Endometrial microvascular endothelial cells (primary cell): ENCODE measurements around the gene RPL19. TPM values are rescaled to one million over a fixed set of nuclear protein-coding genes. Genes with fewer than 3 reads are reported as not detected.
"Not testable (repeated sequence)": the region's sequence is repeated elsewhere in the genome, so short reads cannot be mapped to it uniquely, and the experiment has no call there.

Experiments
- in situ Hi-C: cut with HindIII; loops from 2 replicates; pipeline ENCODE4 v1.10.0; 2017; ENCODE audit warnings: low sequenced_read_pairs, low pct_unique_long_range_greater_than_20kb; ENCODE audit errors: inconsistent ontology term
- total RNA-seq: library from RNA; depleted of rRNA; stranded (reverse); fragments of >200 nt; gene quantifications from one replicate; pipeline ENCODE4 v1.2.3, GENCODE V29; 2015; ENCODE audit errors: inconsistent ontology term

The RPL19 gene
- 2,444 TPM for total RNA-seq

DNA sequence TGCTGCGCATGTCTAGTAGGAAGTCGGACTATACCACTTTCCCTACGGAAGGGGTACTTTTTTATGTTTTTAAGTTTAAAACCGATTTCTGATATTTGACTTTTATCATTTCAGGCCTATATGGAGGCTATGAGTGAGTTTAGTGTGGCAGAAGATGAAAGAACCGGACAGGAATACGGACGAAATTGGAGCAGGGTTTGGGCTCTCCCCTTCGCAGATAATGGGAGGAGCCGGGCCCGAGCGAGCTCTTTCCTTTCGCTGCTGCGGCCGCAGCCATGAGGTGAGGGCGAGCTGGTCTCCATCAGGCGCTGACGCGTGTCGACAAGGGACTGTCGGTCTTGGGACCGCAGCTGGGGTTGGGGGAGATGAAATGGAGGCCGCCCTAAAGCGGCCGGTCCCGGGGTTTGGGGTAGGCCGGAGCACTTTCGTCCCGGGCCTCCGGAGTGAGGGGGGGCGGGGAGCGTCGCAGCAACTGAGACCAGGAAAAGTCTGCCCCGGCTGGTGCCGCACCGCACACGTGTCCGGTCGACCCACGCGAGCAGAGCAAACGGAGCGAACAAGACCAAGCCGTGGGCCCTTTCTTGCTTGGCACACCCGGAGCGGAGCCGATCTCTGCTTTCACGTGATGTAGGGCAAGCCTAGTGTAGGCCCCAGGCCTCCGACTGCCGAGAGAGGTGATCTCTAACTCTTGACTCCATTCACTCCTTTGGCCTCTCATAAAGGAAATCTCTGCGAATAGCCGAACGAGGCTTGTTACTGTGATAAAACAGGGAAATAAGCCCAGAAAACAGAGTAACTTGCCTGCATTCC is at the start of gene RPL19:
Gene RPL19 (plus strand): TSS at position 214 of the 810 bp plus-strand sequence. CDS start 62 bp downstream, at position 276.
- in situ Hi-C loops, result no loop called here

DNA sequence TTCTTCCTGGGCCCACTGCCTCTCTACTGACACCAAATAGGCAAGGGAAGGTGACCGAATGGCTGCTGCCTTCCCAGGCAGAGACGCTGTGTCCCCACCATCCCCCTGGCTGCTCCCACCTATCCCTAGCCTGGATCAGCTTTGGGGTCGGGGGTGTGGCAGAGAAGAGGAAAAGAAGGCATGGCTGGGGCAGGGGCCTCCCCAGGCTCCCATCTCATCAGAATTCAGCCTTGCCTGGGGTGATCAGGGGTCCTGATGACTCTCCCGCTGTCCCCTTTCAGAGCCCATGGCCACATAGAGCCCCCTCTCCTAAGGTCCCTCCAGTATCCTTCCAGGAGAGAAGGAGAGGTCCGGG is 49.3 kb upstream of the RPL19 start:
- in situ Hi-C loops, result no loop called here

DNA sequence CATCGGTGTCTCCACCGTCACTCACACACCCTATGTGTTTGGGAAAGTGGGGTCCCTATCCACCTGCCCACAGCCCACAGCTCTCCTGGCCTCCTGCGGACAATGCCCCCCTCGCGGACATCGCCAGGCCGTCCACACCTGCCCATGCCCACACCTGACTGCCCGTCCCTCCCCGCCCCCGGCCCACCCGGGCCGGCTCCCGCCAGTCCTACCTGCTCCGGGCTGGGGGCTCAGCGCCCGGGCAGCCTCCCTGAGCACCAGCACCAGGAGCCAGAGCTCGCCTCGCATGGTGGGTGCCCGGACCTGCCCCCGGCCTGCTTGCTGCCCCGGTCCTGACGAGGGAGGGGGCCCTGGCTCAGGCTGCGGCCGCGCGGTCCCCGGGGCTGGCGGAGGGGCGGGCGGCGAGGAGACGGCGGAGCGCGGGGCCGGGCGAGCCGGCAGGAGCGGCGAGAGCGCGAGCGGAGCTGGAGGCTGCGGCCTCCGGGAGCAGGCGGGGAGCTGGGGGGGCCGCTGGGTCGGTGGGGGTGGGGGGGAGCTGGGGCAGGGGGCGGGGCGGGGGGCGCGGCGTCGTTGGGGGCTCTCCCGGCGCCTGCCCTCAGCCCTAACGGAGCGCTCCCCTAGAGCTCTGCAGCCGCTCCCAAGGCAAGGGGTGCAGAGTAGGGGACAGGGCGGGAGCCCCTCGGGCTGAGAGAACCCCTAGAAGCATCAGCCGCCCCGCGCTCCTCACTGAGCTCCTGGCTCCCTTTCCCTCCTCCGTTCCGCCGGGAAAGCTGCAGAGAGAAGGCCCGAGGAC is 48.7 kb upstream of the RPL19 start, which contains the start of gene PLXDC1:
Gene PLXDC1 (minus strand): TSS at position 488 of the 793 bp plus-strand sequence. CDS start 200 bp downstream, at position 288.
- in situ Hi-C loops, result no loop called here

DNA sequence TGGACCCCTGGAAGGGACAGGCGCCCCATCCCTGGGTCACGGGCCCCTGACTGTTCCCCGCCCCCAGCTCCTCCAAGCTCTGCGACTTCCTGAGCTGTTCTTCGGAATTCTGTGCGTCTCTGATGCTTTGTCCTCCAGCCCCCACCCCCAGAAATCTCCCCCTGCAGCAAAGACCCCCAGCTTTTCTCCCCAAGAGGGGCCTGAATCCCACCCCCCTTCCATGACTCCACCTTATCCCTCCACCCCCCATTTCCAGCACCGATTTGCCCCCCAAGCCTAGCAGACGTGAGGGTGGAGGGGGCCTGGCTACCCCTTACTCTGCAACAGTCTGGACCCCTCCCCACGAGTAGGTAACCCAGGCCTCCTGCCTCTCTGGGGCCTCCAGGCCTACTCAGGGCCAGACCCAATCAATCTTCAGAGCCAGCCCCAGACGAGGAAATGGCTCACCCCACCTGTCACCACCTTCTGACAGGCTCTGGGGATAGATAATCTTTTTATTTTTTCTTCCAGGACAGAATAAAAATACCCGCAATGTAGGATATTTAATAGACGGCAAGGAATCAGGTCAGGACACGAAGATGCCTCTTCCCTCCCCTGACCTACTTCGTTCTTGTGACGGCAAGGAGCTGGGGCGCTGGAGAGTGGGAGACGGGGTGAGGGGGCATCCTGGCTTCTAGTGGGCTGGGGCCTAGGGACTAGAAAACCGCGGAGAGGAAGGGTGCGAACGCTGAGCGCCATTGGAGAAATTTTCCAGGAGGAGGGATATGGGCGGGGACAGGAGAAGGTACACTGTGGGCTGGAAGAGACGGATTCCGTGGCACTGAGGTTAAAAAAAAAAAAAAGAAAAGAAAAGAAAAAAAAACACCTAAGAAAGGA is 47.9 kb upstream of the RPL19 start:
- in situ Hi-C loops, result no loop called here

DNA sequence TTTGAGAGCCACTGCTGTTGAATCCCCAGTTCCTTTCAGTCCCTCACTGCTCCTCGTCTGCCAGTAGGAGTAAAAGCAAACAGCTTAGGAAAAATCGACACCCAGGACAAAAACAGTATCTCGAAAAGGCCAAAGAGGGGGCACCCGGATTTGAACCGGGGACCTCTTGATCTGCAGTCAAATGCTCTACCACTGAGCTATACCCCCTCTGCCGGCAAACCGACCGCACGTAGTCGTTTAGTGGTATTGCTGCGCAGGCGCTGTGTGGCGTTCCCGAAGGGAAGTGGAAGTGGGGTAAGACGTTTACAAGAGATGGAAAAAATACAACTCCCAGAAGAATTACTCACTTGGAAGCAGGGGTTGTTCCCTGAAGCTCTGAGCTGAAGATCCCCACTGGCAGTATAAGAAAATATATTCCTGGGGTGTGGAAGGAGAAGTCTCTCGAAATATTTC is 46.5 kb upstream of the RPL19 start:
- in situ Hi-C loops, result no loop called here

DNA sequence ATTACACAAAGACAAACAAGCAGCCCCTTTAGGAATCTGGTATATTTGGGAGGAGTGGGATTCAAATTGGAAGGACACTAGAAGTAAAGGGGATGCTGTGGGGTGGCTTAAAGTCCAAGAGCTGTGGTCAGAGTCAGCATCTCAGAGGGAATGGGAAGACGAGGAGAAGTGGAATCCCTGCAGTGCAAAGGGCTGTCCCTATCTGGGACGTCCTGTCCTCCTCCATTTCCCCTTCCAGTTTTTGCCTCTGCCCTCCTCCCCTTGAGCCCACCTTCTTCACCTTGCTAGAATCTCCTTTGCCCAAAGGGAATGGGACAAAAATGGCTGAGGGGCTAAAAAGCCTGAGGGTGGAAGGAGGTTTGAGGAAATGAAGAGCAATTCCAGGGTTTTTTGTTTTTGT is 44.4 kb upstream of the RPL19 start:
- in situ Hi-C loops, result no loop called here

DNA sequence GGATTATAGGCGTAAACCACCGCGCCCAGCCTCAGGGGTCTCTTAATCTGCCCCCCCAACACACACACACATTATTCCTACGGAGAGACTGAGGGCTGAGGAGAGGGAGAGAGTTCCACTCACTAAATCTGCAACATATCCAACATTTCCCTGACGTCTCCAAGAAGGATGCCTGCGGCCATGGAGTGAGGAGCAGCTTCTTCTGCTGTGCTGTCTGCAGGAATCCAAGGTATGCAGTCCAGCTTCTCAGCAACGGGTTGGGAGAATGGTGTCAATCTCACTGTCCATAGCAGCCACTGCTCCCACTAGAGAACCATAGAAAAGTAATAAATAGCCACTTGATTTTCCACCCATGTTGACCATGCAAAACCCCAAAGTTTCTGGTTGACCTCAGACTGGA is 43.6 kb upstream of the RPL19 start:
- in situ Hi-C loops, result no loop called here

DNA sequence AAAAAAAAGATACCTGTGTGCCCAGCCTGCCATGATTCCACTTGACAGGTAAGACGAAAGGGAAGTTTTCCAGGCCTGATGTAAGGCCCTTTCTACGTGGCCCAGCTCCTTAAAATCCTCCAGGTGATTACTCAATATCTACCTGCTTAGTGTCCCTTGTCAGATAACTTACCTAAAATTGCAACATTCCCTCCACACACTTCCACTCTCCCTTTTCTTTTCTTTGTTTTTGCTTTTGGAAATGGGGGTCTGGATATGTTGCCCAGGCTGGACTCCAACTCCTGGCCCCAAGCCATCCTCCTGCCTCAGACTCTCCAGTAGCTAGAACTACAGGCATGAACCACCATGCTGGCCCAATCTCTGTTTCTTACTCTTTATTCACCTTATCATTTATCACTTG is 41.5 kb upstream of the RPL19 start:
- in situ Hi-C loops, result no loop called here

DNA sequence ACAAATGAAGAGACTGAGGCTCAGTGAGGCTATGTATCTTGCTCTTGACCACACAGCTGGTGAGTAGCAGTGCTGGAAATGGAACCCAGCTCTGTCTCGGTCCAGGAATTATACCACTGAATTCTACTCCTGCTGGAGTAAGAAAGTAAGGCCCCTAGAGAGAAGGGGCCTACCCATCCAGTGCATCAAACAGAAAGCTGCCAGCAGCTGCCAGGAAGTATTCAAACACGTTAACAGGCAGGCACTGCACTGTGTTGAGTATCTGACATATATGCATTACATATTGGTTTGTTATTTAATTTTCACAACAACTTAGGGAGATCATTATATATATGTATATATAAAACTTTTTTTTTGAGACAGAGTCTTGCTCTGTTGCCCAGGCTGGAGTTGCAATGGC is 38.1 kb upstream of the RPL19 start:
- in situ Hi-C loops, result no loop called here

DNA sequence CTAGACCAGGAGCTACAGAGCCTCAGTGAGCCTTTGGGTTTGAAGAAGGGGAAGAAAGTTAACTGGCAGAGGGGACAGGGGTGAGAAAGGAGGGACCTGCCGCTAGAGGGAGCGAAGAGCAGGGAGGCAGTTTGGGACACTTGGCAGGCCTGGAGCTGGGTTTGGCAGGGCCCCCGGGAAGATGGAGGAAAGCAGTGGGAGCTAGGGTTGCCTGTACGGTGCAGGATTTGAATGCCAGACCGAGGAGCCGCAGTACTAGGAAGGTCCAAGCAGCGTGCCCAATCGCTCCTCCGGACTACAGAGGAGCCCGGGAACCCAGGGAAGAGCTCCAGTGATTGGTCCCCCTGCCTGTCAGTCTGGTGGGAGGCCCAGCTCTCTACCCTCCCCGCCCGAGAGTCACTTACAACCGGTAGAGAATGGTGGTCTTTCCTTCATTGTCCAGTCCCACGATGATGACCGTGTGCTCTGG is 35.4 kb upstream of the RPL19 start:
- in situ Hi-C loops, result no loop called here

DNA sequence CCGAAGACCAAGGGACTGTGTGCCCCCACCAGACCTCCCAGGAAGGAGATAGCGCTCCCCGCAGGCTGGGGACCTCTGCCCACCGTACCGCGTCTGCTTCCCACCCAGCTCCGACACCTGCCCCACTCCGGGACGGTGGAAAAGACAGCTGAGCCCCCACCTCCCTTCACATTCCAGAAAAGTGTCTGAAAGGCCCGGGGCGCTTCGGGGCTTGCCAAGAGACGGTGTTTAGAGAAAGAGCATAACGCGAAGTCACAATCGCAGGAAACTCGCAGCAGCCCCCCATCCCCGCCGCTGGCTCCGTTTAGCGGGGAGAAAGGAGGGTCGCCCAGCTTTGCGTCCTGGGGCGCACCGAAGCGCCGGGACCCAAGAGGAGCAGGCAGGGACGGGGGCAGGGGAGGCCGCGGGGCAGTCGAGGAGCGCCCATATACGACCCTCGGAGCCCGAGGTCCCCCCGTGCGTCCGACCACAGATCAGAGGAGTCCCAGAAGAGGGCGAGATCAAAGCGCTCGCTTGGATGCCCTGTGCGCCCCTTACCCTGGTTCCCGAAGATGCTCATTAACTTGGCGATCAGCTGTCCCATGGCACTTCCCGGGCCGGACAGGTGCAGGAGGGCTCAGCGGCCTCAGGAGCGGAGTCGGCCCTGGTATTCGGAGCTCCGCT is 34.8 kb upstream of the RPL19 start:
- in situ Hi-C loops, result no loop called here

DNA sequence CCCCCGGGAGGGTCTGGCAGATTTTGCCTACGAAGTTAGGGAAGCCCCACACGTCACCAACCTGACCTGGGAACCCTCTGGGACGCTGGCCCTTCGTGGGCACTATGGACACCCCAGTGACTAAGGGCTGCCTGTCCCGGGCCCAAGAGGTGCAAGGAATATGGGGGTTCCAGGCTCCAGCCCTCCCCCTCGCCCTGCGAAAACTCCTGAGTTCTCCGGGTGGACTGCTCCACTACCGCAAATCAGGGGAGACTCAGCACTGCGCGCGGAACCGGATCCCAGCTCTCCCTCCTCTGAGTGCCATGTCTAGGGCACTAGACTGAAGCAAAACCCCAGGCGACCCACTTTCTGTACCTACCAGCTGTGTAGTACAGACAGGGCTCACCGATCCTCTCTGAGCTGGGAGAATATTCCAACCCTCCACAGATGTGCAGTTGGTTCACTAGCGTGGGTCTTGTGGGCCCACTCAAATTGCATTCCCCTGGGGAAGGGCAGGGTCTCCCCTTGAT is 34.2 kb upstream of the RPL19 start, which contains the start of gene ARL5C:
Gene ARL5C (minus strand): TSS at position 321 of the 509 bp plus-strand sequence. CDS start 401 bp downstream, outside the sequence.
- in situ Hi-C loops, result no loop called here

DNA sequence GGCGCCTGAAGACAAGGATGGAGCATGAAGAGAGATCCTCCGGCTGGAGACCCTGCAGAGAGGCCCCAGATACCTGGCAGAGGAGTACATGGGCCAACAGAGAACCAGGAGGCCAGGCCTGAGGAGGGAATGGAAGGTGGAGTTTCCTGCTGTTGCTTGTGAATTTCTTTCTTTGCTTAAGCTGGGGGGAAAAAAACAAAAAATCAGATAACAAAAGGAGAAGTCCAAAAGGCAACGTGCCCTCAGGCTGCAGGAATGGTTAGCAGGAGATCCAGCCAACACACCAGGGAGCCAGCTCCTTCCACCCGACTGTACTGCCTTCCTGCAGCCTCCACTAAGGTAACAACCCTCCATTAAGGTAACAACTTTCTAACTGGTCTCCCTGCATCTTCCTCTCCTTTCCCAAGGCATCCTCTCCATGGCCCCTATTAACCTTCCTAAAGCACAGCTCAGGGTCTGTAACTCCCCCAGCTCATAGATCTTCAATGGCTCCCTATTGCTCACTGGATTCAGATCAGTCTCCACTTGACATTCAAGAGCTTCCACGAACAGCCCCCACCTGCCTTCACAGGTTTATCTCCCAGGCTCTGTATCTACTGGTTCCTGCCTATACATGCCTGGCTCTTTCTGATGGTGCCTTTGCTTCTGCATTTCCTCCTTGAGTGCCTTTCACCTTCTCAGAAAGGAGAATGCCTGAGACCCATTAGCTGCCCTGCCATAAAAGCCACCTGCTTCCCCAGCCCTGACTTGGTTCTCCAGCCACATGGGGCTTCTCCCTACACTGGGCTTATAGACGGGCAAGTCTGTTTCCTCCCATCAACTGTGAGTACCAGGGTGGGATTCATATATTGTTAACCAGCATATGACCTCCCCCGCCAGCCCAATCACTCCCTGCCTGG is 33.4 kb upstream of the RPL19 start:
- in situ Hi-C loops, result no loop called here

DNA sequence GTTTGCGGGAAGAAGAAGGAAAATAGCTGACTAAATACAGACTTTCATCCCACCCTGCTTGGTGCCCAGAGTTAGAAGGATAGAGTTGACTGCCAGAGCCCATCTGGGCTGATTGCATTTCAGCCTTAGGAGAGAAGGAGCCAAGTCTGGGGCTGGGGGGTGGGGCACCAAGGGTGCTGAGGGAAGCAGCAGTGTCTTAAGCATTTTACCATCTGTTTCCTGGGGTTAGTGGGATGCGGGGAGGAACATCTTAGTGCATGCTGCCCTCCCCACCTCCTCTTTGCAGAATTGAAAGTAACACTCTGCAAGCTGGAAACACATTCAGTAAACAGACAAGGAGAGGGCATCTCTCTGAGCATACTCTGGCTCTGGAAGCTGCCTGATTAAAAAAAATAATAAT is 32.6 kb upstream of the RPL19 start:
- in situ Hi-C loops, result no loop called here

DNA sequence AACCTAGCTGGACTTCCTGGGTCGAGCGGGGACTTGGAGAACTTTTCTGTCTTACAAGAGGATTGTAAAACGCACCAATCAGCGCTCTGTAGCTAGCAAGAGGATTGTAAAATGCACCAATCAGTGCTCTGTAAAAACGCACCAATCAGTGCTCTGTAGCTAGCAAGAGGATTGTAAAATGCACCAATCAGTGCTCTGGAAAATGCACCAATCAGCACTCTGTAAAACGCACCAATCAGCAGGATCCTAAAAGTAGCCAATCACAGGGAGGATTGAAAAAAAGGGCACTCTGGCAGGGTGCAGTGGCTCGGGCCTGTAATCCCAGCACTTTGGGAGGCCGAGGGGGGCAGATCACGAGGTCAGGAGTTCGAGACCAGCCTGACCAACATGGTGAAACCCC is 31.6 kb upstream of the RPL19 start:
- in situ Hi-C loops, result not testable (repeated sequence)

DNA sequence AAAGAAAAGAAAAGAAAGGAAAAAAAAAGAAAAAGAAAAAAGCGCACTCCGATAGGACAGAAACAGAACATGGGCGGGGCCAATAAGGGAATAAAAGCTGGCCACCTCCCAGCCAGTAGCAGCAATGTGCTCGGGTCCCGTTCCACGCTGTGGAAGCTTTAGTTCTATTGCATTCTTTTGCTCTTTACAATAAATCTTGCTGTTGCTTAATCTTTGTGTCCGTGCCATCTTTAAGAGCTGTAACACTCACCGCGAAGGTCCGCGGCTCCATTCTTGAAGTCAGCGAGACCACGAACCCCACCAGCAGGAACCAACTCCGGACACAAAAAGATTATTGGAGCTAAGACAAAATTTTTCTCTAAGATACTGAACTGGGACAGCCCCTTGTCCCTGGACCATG is 31.0 kb upstream of the RPL19 start:
- in situ Hi-C loops, result no loop called here

DNA sequence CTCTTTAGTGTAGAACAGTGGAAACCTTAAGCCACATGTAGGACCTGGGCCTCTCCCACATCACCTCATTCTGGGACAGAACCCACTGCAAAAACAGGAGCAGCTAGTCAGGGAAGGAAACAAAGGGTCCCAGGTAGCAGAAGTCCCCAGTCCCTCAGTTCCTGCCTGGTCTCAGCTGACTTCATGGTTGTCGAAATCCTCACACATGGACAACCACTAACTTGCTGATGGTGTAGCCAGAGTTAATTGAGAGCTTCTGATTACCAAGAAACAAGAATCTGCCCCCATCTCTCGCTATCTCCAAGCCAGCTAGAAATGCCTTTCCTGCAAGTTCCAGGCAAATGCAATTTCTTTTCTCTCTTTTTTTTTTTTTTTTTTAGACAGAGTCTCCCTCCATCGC is 30.6 kb upstream of the RPL19 start:
- in situ Hi-C loops, result no loop called here
